Mucosa of descending colon (tissue), 3 donors: ENCODE measurements around the gene TCF4. TPM values are rescaled to one million over a fixed set of nuclear protein-coding genes. Genes with fewer than 3 reads are reported as not detected.

Experiments used
- ATAC-seq: fragments of 200-7000 bp; cut with Tn5 transposase; one replicate; pipeline ENCODE4 v1.9.1; 2020; ENCODE audit warnings: mild to moderate bottlenecking, moderate library complexity
- DNase-seq, 3 donors: peaks; one replicate each; pipeline ENCODE4 v3.0.0-alpha.2; 2020
- H3K36me3 ChIP-seq: fragments of 200-600 bp; one replicate; pipeline ENCODE4 v1.8.0; 2021; ENCODE audit warnings: low read depth, mild to moderate bottlenecking
- H3K4me1 ChIP-seq: fragments of 200-600 bp; one replicate; pipeline ENCODE4 v1.8.0; 2021; ENCODE audit warnings: low read depth, mild to moderate bottlenecking
- H3K4me3 ChIP-seq: fragments of 200-600 bp; one replicate; pipeline ENCODE4 v1.8.0; 2021; ENCODE audit warnings: mild to moderate bottlenecking
- H3K9me3 ChIP-seq: fragments of 200-600 bp; one replicate; pipeline ENCODE4 v1.8.0; 2021; ENCODE audit warnings: mild to moderate bottlenecking
- intact Hi-C, 2 donors: fragments of 100-400 bp; cut with DNase I in 1 of 2; cut with micrococcal nuclease in 1 of 2; formaldehyde crosslinking; loops; one replicate each; pipeline versions ENCODE4 v1.11.0 to v1.11.1; 2022; cut with DNase I, micrococcal nuclease
- total RNA-seq, 3 donors: library from RNA; stranded (reverse); fragmentation: NEBNext Ultra II Directional in 2 of 3; extraction: Animal tissue kit (Norgen Biotek cat#: 25700) in 2 of 3; gene quantifications; one replicate each; pipeline versions ENCODE4 v1.2.1 to v1.2.4, GENCODE V29; 2021 to 2023
- TF ChIP-seq, protein P1 (sequence below): fragments of 200-600 bp; IDR thresholded peaks from one replicate; pipeline ENCODE4 v1.8.0; 2022; ENCODE audit warnings: antibody characterized with exemption, mild to moderate bottlenecking
- donor health status: DM: no; HTN: no; CAD: no; lungs with moderate emphysema.
- donor health status: DM: no; HTN: no; CAD: no.
- donor health status: DM: no; HTN: yes; CAD: no.

TCF4 gene
- total RNA-seq, 3 donors from 2014 or later, result 20.7 to 88.2 (median 24.6) TPM

DNA sequence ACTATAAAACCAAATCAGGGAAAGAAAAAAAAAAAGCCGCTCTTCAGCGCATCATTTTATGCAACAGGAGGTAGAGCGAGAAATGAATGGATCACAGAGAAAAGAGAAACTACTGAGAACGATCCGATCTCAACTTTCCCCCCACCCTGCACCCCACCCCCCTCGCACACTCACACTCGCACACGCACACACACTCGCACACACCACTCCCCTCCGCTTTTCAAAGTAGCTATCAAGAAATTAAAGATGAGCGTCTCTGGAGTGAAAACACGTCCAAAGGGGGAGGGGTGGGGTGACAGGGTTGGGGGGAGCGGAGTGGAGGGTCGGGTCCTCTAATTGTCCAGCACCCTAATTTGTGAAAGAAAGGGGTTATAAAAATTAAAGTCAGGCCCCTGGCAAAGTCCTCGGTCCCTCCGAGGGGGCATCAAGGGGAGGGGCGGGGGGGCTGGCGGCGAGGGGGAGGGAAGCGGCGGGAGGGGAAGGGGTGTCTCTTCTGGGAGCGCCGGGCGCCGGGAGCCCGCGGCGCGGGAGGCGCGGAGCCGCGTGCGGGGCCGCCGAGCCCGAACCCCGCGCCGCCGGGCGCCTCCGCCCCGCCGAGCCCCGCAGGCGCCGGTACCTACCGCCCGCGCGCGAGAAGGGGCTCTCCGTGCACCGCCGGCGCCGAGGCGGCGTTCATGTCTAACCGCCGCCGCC is 428 bp downstream of the TCF4 start:
- intact Hi-C loops, result loop anchor here (10.0 kb wide), 1 partner anchor 163 kb away; no protein-coding TSS in a partner anchor
- H3K4me1 ChIP-seq, result no peaks in the 10 kb centered on the region
- no peaks in the 10 kb centered on the region for H3K9me3 ChIP-seq
- ATAC-seq (no peak), DNase-seq (peak in 1 of 3 donors; percentile 12)
- TF ChIP-seq, protein P1, sequence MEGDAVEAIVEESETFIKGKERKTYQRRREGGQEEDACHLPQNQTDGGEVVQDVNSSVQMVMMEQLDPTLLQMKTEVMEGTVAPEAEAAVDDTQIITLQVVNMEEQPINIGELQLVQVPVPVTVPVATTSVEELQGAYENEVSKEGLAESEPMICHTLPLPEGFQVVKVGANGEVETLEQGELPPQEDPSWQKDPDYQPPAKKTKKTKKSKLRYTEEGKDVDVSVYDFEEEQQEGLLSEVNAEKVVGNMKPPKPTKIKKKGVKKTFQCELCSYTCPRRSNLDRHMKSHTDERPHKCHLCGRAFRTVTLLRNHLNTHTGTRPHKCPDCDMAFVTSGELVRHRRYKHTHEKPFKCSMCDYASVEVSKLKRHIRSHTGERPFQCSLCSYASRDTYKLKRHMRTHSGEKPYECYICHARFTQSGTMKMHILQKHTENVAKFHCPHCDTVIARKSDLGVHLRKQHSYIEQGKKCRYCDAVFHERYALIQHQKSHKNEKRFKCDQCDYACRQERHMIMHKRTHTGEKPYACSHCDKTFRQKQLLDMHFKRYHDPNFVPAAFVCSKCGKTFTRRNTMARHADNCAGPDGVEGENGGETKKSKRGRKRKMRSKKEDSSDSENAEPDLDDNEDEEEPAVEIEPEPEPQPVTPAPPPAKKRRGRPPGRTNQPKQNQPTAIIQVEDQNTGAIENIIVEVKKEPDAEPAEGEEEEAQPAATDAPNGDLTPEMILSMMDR, result no peak
- peak overlapping the region; percentile 14 for H3K4me3 ChIP-seq
- H3K36me3 ChIP-seq, result no peaks in the 10 kb centered on the region

DNA sequence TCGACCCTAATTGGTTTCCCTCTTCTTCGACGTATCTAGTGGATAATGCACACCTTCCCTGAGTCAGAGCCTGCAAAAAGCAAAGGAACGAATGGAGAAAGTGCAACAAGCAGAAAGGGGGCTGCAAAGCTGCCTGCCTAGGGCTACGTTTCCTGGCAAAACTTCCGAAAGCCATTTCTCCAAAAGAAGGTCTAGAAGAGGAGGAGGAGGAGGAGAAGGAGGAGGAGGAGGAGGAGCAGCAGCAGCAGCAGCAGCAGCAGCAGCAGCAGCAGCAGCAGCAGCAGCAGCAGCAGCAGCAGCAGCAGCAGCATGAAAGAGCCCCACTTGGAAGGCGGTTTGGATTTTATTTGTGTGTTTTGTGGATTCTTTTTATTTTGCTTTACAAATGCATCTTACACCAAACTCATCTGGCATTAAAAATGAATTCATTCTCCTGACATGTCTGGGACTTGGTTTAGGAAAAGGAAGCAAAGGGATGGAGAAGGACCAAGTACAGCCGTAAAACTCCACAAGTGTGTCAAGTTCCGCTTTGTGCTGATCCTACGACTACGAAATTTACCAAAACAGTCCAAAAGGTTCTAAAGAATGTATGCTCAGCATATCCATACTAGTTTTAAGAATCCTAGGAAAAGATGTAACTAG is 2.0 kb downstream of the TCF4 start:
- ATAC-seq (no peak), DNase-seq (no peak)
- Histone ChIP-seq H3K9me3 (no peaks in the 10 kb centered on the region), H3K36me3 (no peaks in the 10 kb centered on the region), H3K4me3 (no peak overlapping the region), H3K4me1 (no peaks in the 10 kb centered on the region)
- intact Hi-C loops, result loop anchor here (10.0 kb wide), 1 partner anchor 161 kb away; no protein-coding TSS in a partner anchor
- TF ChIP-seq, protein P1, result no peak

DNA sequence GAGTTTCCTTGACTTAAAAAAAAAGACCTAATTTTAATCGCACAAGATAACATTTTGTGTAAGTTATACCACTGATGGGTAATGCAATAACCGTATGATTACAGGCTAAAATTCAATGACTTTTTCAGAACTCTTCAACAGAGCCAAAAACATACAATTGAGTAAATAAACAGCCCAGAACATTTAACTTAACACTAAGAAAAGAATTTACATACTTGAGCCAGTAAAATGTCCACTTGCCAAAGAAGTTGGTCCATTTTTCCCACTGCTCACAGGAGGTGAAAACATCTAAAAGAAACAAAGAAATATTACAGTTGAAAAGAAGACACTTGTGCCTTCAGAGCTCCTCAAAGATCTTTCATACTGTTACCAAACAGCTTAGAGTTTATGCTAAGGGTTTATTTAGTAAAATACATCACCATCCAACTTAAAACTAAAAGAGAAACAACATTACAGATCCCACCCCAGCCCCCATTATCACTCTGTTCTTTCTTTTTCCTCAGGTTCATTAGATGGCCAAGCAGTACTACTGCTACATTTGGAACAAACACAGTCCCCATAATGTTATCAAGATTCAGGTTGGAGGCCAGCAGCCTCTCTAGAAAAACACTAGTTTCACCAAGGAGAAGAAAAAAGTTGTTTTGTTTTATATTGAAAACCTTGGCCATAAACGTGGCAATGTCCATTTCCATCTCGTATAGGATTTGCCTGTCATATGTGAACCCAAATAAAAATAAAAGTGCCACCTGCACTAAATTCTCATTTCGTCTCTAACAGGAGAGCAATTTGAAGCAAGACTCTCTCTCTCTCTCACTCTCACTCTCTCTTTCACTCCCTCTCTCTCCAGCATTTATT is 2.7 kb downstream of the TCF4 start:
- TF ChIP-seq, protein P1, result no peak
- ATAC-seq (no peak), DNase-seq (no peak)
- H3K4me1 ChIP-seq, result no peaks in the 10 kb centered on the region
- no peak overlapping the region for H3K4me3 ChIP-seq
- H3K36me3 ChIP-seq, result no peaks in the 10 kb centered on the region
- no peaks in the 10 kb centered on the region for H3K9me3 ChIP-seq
- intact Hi-C loops, result loop anchor here (10.0 kb wide), 1 partner anchor 160 kb away; no protein-coding TSS in a partner anchor

DNA sequence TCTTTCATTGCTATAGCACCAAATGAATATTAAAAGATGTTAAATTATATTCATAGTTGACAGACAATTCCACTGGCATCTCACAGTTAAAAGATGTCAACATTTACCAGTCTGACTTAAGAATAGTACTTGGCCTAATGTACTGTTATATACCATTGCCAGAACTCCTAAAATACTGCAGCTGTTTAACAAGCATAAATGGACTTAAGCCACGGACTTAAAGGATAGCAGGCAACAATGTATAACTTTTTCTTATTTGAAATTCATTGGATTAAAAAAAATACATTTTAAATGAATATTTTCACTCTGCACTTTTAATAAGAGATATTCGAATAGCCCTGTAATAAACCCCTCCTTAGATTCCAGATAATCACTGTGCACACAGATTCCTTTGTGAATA is 3.8 kb downstream of the TCF4 start:
- Histone ChIP-seq H3K4me1 (no peaks in the 10 kb centered on the region), H3K36me3 (no peaks in the 10 kb centered on the region), H3K9me3 (no peaks in the 10 kb centered on the region), H3K4me3 (no peak overlapping the region)
- no peak for ATAC-seq
- intact Hi-C loops, result loop anchor here (10.0 kb wide), 1 partner anchor 159 kb away; no protein-coding TSS in a partner anchor
- TF ChIP-seq, protein P1, result no peak
- DNase-seq, result no peak

DNA sequence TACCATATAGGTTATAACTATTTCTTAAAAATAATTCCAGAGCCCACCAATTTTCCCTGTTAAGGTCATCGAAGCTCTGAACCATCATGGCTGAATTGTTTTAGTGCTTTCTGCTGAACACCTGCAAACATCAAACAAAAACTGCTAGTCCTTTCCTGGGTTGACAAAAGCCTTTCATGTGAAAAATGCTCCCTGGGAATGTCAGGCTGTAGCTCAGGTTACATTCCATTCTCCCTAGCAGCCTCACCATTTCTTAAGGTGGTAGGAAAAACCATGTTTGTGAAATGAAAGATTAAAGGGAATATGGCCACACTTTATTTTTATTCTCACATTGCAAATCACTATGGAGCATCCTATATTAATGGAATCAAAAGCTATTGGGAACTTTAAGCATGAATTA is 5.7 kb downstream of the TCF4 start:
- no peaks in the 10 kb centered on the region for H3K4me1 ChIP-seq

More for the DNA sequence above, 5.7 kb downstream of the TCF4 start:
- DNase-seq, result no peak
- no peaks in the 10 kb centered on the region for H3K36me3 ChIP-seq
- TF ChIP-seq, protein P1, result no peak
- no peak overlapping the region for H3K4me3 ChIP-seq
- no peaks in the 10 kb centered on the region for H3K9me3 ChIP-seq
- intact Hi-C loops, result loop anchor here (10.0 kb wide), 1 partner anchor 158 kb away; no protein-coding TSS in a partner anchor
- ATAC-seq, result no peak
